Endothelial cell of umbilical vein (primary cell): Measurements from ENCODE around the gene ZNF678. TPM values are rescaled to one million over a fixed set of nuclear protein-coding genes. Genes with fewer than 3 reads are reported as not detected.

Source experiments
- BruUV-seq: library from RNA; stranded (reverse); fragments of 400-500 nt; replicated peaks from 2 replicates; lab custom pipeline; 2021; lab: Mats Ljungman, UMichigan
- CTCF ChIA-PET: fragments of 300-600, 350-600 bp; sonication (Branson Sonifier 250); formaldehyde crosslinking; loops from one replicate; lab custom pipeline; 2021; ENCODE audit warnings: antibody characterized with exemption, inconsistent platforms; lab: Charles Lee
- POLR2A ChIA-PET: fragments of 300-600, 350-600 bp; sonication (Branson Sonifier 250); formaldehyde crosslinking; loops from one replicate; lab custom pipeline; 2021; ENCODE audit warnings: antibody characterized with exemption, inconsistent platforms; lab: Charles Lee
- DNase-seq: peaks from one replicate; pipeline ENCODE4 v3.0.0-alpha.2; 2011; ENCODE audit warnings: low read depth, low spot score
- FAIRE-seq: peaks from 2 replicates; lab custom pipeline; 2011; peaks lifted over from hg19 to GRCh38; lab: Jason Lieb, UNC
- H2AFZ ChIP-seq: 2 replicates; pipeline ENCODE4 v1.6.0; 2012; ENCODE audit warnings: low read depth, low read length, control low read depth, inconsistent platforms
- H3K27ac ChIP-seq: 2 replicates; pipeline ENCODE4 v1.5.1; 2011; ENCODE audit warnings: low read depth, mild to moderate bottlenecking, control low read depth, low read length, moderate library complexity; ENCODE audit not compliant: insufficient read depth
- H3K27me3 ChIP-seq, 2 experiments: 2 replicates each; pipeline versions ENCODE4 v1.6.0 to v1.6.1; 2011; ENCODE audit warnings: low read length in 2 of 2, mixed read lengths in 1 of 2; ENCODE audit not compliant: control insufficient read depth in 2 of 2, insufficient read depth in 2 of 2
- H3K36me3 ChIP-seq, 2 experiments: 2 replicates in 1 of 2; 3 replicates in 1 of 2; pipeline ENCODE4 v1.5.1; 2011; ENCODE audit warnings: low read length in 2 of 2, mild to moderate bottlenecking in 1 of 2, moderate library complexity in 1 of 2; ENCODE audit not compliant: control insufficient read depth in 2 of 2, insufficient read depth in 2 of 2; ENCODE audit errors: extremely low read depth in 1 of 2
- H3K4me1 ChIP-seq: 3 replicates; pipeline ENCODE4 v1.5.1; 2011; ENCODE audit warnings: mild to moderate bottlenecking, low read length; ENCODE audit not compliant: control insufficient read depth, insufficient read depth; ENCODE audit errors: extremely low read depth
- H3K4me2 ChIP-seq: 2 replicates; pipeline ENCODE4 v1.6.1; 2011; ENCODE audit warnings: low read length, control low read depth, mixed read lengths; ENCODE audit not compliant: insufficient read depth
- H3K4me3 ChIP-seq, 3 experiments: fragments of 200-600 bp in 1 of 3; sonication (generic), shearing (Covaris generic) in 1 of 3; replicated peaks in 1 of 3; 2 replicates each; pipeline ENCODE4 v1.5.1; 2011 to 2016; ENCODE audit warnings: control low read depth in 3 of 3, low read length in 3 of 3, mild to moderate bottlenecking in 2 of 3, inconsistent platforms in 1 of 3, low read depth in 1 of 3, moderate library complexity in 1 of 3; ENCODE audit not compliant: insufficient read depth in 1 of 3
- H3K79me2 ChIP-seq: 2 replicates; pipeline ENCODE4 v1.6.0; 2012; ENCODE audit warnings: low read length, inconsistent platforms; ENCODE audit not compliant: control insufficient read depth, insufficient read depth
- H3K9ac ChIP-seq: replicated peaks from 2 replicates; pipeline ENCODE3; 2011; ENCODE audit warnings: low read length, control low read depth; ENCODE audit not compliant: insufficient read depth; ENCODE audit errors: extremely low read depth
- H3K9me1 ChIP-seq: replicated peaks from 3 replicates; pipeline ENCODE4 v1.6.0; 2011; ENCODE audit warnings: mild to moderate bottlenecking, low read length; ENCODE audit not compliant: control insufficient read depth, insufficient read depth; ENCODE audit errors: extremely low read depth
- H3K9me3 ChIP-seq: replicated peaks from 2 replicates; pipeline ENCODE4 v1.5.1; 2012; ENCODE audit warnings: low read length, inconsistent platforms; ENCODE audit not compliant: control insufficient read depth, insufficient read depth
- H4K20me1 ChIP-seq: replicated peaks from 2 replicates; pipeline ENCODE3; 2011; ENCODE audit warnings: mild to moderate bottlenecking, low read length; ENCODE audit not compliant: control insufficient read depth, insufficient read depth; ENCODE audit errors: extremely low read depth
- EZH2 ChIP-seq: IDR thresholded peaks from 2 replicates; pipeline ENCODE4 v1.6.1; 2012; ENCODE audit warnings: borderline replicate concordance, low read depth, mild to moderate bottlenecking, moderate library complexity, low read length, inconsistent platforms; ENCODE audit not compliant: severe bottlenecking
- FOS ChIP-seq: IDR thresholded peaks from 2 replicates; pipeline ENCODE4 v1.6.1; 2011; ENCODE audit warnings: mild to moderate bottlenecking, low read length, moderate library complexity, borderline replicate concordance; ENCODE audit not compliant: insufficient read depth
- GATA2 ChIP-seq: IDR thresholded peaks from 2 replicates; pipeline ENCODE4 v1.7.0; 2011; ENCODE audit warnings: low read depth, mild to moderate bottlenecking, moderate library complexity, mixed read lengths, low read length; ENCODE audit not compliant: insufficient read length, insufficient read depth
- JUN ChIP-seq: IDR thresholded peaks from 2 replicates; pipeline ENCODE4 v1.6.1; 2011; ENCODE audit warnings: borderline replicate concordance, low read depth; ENCODE audit not compliant: insufficient read length, insufficient read depth
- MAX ChIP-seq: IDR thresholded peaks from 2 replicates; pipeline ENCODE4 v1.6.1; 2011; ENCODE audit not compliant: insufficient read depth, insufficient read length
- MYC ChIP-seq: IDR thresholded peaks from one replicate; pipeline ENCODE4 v1.6.1; 2011; ENCODE audit warnings: mild to moderate bottlenecking, low read depth, low read length
- POLR2A ChIP-seq: IDR thresholded peaks from 2 replicates; pipeline ENCODE4 v1.6.1; 2012; ENCODE audit warnings: low read depth, mild to moderate bottlenecking, control low read depth, low read length
- POLR2AphosphoS5 ChIP-seq: IDR thresholded peaks from 2 replicates; pipeline ENCODE4 v1.6.1; 2012; ENCODE audit warnings: low read depth, mild to moderate bottlenecking, control low read depth, low read length, moderate library complexity; ENCODE audit not compliant: insufficient read depth
- dilution Hi-C: fragments of 300-500 bp; cut with MboI; formaldehyde crosslinking; loops from one replicate; pipeline ENCODE4 v1.15.0; 2019; ENCODE audit warnings: low sequenced_read_pairs; ENCODE audit not compliant: extremely low pct_ligation_motif_present
- intact Hi-C: fragments of 100-400 bp; cut with micrococcal nuclease; formaldehyde crosslinking; loops from one replicate; pipeline ENCODE4 v1.10.0; 2022
- polyA plus RNA-seq, 4 experiments: library from polyadenylated mRNA; depleted of rRNA in 3 of 4; stranded (reverse) in 3 of 4; unstranded in 1 of 4; fragments of >200 nt; gene quantifications; 2 replicates each; pipeline versions ENCODE4 v1.2.1 to v1.2.3, GENCODE V29; 2011 to 2012; ENCODE audit warnings: missing spikeins in 1 of 4
- total RNA-seq: library from RNA; stranded (reverse); gene quantifications from 2 replicates; pipeline ENCODE4 v1.2.3, GENCODE V29; 2021
- TF ChIP-seq, protein P1 (sequence below), 2 donors: IDR thresholded peaks; 1 replicate in 1 of 2; 2 replicates in 1 of 2; pipeline ENCODE4 v1.5.1; 2011; ENCODE audit warnings: low read length in 2 of 2, mild to moderate bottlenecking in 2 of 2, moderate library complexity in 2 of 2, control low read depth in 1 of 2, inconsistent platforms in 1 of 2, low read depth in 1 of 2; ENCODE audit not compliant: insufficient read depth in 1 of 2; ENCODE audit errors: extremely low read depth in 1 of 2

Gene ZNF678
- total and polyA plus RNA-seq, 2 donors (not counting 3 experiments of a cell fraction or from before 2014, with no cell fraction given), result 2.1 to 7.7 TPM

DNA sequence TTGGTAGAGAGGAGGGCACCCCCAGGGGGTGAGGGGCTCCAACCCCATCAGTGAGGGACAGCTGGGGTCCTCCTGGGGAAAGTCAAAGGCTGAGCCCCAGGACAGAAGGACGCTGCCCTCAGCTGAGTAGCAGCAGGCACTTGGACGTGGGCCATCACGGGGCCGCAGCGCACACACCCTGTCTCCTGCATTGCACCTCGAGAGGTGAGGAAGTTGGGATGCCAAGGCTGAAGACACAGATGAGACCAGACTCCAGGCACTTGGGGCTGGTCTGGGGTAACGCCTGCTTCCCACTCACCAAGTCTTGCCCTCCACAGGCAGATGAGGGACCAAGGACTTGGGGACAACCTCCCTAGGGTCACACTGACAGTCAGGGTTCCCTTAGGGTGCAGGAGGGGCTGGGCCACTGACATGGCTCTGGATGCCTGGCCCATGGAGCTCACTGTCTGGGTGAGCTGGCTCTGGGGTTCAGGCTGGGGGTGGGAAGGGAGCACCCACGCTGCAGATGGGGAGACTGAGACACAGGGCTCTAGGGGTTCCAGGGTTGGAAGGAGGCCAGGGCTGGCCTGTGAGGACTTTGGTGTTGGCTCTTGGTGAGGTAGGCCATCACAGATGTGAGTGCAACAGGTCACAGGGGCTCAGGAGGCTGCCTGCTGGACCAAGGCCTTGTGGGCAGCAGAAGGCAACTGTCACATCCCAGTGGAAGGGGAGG is 16.6 kb upstream of the ZNF678 start:
- intact Hi-C loops, result no loop called here

More for the DNA sequence above, 16.6 kb upstream of the ZNF678 start:
- Histone ChIP-seq H3K27me3 (no peaks in the 10 kb centered on the region), H3K27ac (no peak overlapping the region), H3K4me2 (no peak overlapping the region), H2AFZ (no peak overlapping the region), H4K20me1 (no peaks in the 10 kb centered on the region), H3K9me1 (no peaks in the 10 kb centered on the region), H3K79me2 (no peaks in the 10 kb centered on the region), H3K9me3 (no peaks in the 10 kb centered on the region), H3K4me1 (peaks cover 6% of the 10 kb centered on the region), H3K36me3 (no peaks in the 10 kb centered on the region), H3K4me3 (no peak overlapping the region), H3K9ac (no peak overlapping the region)
- POLR2A ChIA-PET, result no interaction called here
- TF ChIP-seq POLR2AphosphoS5 (no peak), MAX (no peak), MYC (no peak), POLR2A (no peak), EZH2 (no peak), GATA2 (no peak), FOS (no peak), JUN (no peak)
- TF ChIP-seq, protein P1, sequence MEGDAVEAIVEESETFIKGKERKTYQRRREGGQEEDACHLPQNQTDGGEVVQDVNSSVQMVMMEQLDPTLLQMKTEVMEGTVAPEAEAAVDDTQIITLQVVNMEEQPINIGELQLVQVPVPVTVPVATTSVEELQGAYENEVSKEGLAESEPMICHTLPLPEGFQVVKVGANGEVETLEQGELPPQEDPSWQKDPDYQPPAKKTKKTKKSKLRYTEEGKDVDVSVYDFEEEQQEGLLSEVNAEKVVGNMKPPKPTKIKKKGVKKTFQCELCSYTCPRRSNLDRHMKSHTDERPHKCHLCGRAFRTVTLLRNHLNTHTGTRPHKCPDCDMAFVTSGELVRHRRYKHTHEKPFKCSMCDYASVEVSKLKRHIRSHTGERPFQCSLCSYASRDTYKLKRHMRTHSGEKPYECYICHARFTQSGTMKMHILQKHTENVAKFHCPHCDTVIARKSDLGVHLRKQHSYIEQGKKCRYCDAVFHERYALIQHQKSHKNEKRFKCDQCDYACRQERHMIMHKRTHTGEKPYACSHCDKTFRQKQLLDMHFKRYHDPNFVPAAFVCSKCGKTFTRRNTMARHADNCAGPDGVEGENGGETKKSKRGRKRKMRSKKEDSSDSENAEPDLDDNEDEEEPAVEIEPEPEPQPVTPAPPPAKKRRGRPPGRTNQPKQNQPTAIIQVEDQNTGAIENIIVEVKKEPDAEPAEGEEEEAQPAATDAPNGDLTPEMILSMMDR (IDR thresholded peaks at IDR 0.05; ENCODE audit: extremely low read depth in 1 of 2, insufficient read depth in 1 of 2, low read depth in 1 of 2, low read length in 2 of 2), result no peak
- DNase-seq (no peak), FAIRE-seq (no peak)
- no TSS peak for BruUV-seq
- CTCF ChIA-PET, result interaction anchor here (0.8 kb wide), 1 partner anchor 14 kb away, joined by 3 read pairs; no protein-coding TSS in a partner anchor
- dilution Hi-C loops, result no loop called here
